ENCODE measurements around the gene BSG.

DNA sequence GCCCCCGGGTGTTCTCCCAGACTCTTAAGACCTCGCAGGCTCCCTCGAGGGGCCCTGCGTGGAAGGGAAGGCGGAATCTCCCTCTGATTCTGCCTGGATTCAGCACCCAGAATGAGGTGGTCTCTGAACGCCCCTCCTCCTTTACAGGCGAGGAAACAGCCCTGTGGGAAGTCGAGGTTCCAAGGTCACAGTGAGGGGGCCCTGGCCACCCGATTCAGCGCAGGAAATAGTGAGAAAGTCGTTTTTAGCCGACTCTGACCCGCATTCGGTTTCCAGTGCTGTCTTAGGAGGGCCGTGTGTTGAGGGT, 1.1 kb downstream of the BSG start:
- TF ChIP-seq, protein P1, sequence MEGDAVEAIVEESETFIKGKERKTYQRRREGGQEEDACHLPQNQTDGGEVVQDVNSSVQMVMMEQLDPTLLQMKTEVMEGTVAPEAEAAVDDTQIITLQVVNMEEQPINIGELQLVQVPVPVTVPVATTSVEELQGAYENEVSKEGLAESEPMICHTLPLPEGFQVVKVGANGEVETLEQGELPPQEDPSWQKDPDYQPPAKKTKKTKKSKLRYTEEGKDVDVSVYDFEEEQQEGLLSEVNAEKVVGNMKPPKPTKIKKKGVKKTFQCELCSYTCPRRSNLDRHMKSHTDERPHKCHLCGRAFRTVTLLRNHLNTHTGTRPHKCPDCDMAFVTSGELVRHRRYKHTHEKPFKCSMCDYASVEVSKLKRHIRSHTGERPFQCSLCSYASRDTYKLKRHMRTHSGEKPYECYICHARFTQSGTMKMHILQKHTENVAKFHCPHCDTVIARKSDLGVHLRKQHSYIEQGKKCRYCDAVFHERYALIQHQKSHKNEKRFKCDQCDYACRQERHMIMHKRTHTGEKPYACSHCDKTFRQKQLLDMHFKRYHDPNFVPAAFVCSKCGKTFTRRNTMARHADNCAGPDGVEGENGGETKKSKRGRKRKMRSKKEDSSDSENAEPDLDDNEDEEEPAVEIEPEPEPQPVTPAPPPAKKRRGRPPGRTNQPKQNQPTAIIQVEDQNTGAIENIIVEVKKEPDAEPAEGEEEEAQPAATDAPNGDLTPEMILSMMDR (IDR thresholded peaks at IDR 0.05) = no peak
- TF ChIP-seq POLR2A (IDR thresholded peaks at IDR 0.05) = no peak
